PFSK-1 (cell line): ENCODE results near the gene AUTS2.

Source experiments
- FOXP2 ChIP-seq: optimal IDR thresholded peaks from 2 replicates; pipeline ENCODE3; 2011; ENCODE audit warnings: borderline replicate concordance, control low read depth, inconsistent platforms; ENCODE audit not compliant: insufficient read depth; ENCODE audit errors: extremely low read length, extremely low read depth
- POLR2AphosphoS5 ChIP-seq: IDR thresholded peaks from 2 replicates; pipeline ENCODE4 v1.6.1; 2012; ENCODE audit warnings: low read depth, mild to moderate bottlenecking, control low read depth, low read length, moderate library complexity
- SIN3A ChIP-seq: IDR thresholded peaks from 2 replicates; pipeline ENCODE4 v1.6.1; 2012; ENCODE audit warnings: mild to moderate bottlenecking, low read length, moderate library complexity, borderline replicate concordance; ENCODE audit not compliant: insufficient read depth

- no peak for TF ChIP-seq POLR2AphosphoS5
- no peak for TF ChIP-seq SIN3A
- TF ChIP-seq FOXP2, result no peak
Measured at GRCh38 chr7:70598976-70599375, 1000.7 kb downstream of the AUTS2 start.
